ENCODE data around the gene INHA.

DNA sequence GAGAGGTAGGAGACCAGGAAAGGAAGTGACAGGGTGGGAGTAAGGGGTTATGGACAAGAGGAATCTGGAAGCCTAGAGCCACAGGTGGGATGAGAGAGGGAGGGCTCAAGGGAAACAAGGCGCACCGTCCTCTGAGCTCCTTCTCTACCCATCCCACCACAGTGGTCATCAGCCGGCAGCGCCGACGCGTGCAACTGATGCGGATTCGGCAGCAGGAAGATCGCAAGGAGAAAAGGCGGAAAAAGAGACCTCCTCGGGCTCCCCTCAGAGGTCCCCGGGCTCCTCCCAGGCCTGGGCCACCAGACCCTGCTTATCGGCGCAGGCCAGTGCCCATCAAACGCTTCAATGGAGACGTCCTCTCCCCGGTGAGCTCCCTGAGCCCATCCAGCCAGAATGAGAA, 23.1 kb upstream of the INHA start:
- TF ChIP-seq CTCF (IDR thresholded peaks at IDR 0.05; ENCODE audit: insufficient read depth, low read depth, low read length) (no peak), EZH2 (IDR thresholded peaks at IDR 0.05; ENCODE audit: insufficient read depth, low read length) (no peak)

Data from astrocyte (in vitro differentiated cells and primary cell).